Measurements from ENCODE around the gene DCTD.

DCTD gene

DNA sequence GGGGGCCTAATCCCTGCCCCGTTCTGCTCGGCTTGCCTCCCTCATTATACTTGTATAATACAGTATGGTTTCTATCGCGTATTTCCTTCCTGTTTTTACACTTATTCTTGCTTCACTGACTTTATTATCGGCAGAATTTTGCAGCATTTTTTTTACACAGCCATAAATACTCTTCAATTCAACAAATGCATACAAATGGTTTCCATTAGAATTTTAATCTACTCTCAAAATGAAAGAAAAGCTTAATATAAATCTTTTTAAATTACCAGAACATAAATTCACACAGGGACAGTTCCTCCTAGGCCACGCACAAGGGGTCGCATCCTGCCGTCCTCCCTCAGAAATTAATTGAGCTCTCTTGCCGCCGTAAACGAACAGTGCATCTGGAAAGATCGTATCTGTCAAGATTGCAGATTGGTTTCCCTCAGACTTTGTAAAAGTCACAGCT lies 42.9 kb downstream of the DCTD start:
- H3K4me3 ChIP-seq (ENCODE audit: low read depth, low read length), result no peak overlapping the region
- TF ChIP-seq, protein P1, sequence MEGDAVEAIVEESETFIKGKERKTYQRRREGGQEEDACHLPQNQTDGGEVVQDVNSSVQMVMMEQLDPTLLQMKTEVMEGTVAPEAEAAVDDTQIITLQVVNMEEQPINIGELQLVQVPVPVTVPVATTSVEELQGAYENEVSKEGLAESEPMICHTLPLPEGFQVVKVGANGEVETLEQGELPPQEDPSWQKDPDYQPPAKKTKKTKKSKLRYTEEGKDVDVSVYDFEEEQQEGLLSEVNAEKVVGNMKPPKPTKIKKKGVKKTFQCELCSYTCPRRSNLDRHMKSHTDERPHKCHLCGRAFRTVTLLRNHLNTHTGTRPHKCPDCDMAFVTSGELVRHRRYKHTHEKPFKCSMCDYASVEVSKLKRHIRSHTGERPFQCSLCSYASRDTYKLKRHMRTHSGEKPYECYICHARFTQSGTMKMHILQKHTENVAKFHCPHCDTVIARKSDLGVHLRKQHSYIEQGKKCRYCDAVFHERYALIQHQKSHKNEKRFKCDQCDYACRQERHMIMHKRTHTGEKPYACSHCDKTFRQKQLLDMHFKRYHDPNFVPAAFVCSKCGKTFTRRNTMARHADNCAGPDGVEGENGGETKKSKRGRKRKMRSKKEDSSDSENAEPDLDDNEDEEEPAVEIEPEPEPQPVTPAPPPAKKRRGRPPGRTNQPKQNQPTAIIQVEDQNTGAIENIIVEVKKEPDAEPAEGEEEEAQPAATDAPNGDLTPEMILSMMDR (IDR thresholded peaks at IDR 0.05; ENCODE audit: low read depth, low read length, missing control alignments), result no peak
- H3K36me3 ChIP-seq (replicated peaks), result no peaks in the 10 kb centered on the region
- DNase-seq, result no peak
- H3K27ac ChIP-seq, result no peak overlapping the region
- in situ Hi-C loops (cut with HindIII; ENCODE audit: low pct_ligation_motif_present, low sequenced_read_pairs), result no loop called here
- no peaks in the 10 kb centered on the region for H3K27me3 ChIP-seq (replicated peaks)

DNA sequence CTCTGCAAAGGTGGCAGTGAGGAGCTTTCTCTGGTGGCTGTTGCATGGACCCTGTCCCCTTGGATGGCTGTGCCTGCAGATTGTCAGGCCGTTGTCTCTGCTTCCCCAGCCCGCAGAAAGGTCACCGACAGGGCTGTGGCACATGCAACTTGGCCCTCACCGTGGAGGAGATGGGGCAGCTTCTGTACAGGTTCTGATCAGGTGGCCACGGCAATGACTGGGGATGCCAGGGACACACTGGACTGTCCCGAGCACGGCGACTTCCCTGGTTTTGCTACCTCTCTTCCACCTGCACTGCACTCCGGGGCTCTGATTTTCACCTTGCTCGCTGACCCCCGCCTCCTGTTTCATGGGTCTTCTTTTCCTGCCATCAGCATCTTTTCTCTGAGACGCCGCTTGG lies 43.5 kb downstream of the DCTD start:
- Histone ChIP-seq H3K4me3 (ENCODE audit: low read depth, low read length) (no peak overlapping the region), H3K27me3 (replicated peaks) (no peaks in the 10 kb centered on the region), H3K36me3 (replicated peaks) (no peaks in the 10 kb centered on the region), H3K27ac (no peak overlapping the region)
- TF ChIP-seq, protein P1 (IDR thresholded peaks at IDR 0.05; ENCODE audit: low read depth, low read length, missing control alignments), result no peak
- no peak for DNase-seq
- in situ Hi-C loops (cut with HindIII; ENCODE audit: low pct_ligation_motif_present, low sequenced_read_pairs), result no loop called here

DNA sequence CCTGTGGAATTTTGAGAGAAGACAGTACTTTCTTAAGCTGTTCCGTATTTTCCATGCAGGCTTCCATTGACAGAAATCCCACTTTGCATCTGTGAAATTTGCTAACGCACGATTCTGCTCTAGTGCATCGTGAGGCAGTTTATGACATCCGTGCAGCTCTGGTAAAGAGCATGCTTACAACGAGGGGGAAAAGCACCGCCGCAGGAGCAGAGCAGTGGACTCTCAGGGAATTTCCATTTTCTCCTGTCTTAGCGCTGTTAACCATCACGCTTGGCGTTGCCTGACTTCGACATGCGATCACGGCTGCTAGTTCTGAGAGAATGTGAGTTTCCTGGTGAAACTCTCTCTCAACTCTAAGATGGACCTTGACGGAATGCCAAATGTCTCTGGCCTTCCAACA lies 43.9 kb downstream of the DCTD start:
- Histone ChIP-seq H3K4me3 (ENCODE audit: low read depth, low read length) (no peak overlapping the region), H3K27ac (no peak overlapping the region), H3K27me3 (replicated peaks) (no peaks in the 10 kb centered on the region), H3K36me3 (replicated peaks) (no peaks in the 10 kb centered on the region)
- TF ChIP-seq, protein P1 (IDR thresholded peaks at IDR 0.05; ENCODE audit: low read depth, low read length, missing control alignments), result no peak
- in situ Hi-C loops (cut with HindIII; ENCODE audit: low pct_ligation_motif_present, low sequenced_read_pairs), result no loop called here
- DNase-seq, result no peak

DNA sequence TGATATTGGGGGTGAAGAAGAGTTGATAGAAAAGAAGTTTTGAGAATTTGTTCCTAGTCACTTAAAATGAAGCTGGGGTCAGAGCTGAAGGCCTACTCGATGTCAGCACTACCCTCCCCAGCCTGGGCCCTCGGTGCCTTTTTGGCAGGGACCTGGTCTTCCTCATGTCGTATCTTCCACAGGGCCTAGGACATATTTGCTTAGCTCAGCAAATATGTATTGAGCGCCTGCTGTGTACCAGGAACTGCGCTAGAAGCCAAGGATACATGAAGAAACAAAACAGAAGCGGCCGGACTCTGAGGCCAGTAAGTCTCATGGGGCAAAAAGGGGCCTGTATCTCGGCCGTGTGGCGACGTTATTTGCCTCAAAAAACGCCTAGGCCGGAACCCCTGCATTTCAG lies 44.3 kb downstream of the DCTD start:
- in situ Hi-C loops (cut with HindIII; ENCODE audit: low pct_ligation_motif_present, low sequenced_read_pairs), result no loop called here

DNA sequence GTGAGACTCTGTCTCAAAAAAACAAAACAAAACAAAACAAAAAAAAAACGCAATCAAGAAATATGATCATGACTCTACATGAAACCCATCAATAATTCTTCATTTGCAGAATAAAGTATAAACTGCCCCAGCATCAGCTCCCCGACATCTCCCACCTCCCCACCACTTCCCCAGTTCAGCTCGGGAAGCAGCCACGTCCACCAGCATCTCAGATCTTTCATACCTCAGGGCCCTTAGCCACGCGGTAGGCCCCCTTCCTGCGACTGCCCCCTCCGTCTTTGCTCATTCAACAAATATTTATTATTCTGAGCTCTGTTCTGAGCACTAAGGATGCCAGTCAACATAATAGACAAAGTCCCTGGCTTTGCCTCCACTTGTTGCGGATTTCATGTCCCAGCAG lies 45.6 kb downstream of the DCTD start:
- Histone ChIP-seq H3K4me3 (ENCODE audit: low read depth, low read length) (no peak overlapping the region), H3K36me3 (replicated peaks) (no peaks in the 10 kb centered on the region), H3K27ac (no peak overlapping the region), H3K27me3 (replicated peaks) (no peaks in the 10 kb centered on the region)
- TF ChIP-seq, protein P1 (IDR thresholded peaks at IDR 0.05; ENCODE audit: low read depth, low read length, missing control alignments), result no peak
- DNase-seq, result no peak
- in situ Hi-C loops (cut with HindIII; ENCODE audit: low pct_ligation_motif_present, low sequenced_read_pairs), result no loop called here

More for the DNA sequence above, 44.3 kb downstream of the DCTD start:
- Histone ChIP-seq H3K4me3 (ENCODE audit: low read depth, low read length) (no peak overlapping the region), H3K36me3 (replicated peaks) (no peaks in the 10 kb centered on the region), H3K27me3 (replicated peaks) (no peaks in the 10 kb centered on the region), H3K27ac (no peak overlapping the region)
- TF ChIP-seq, protein P1 (IDR thresholded peaks at IDR 0.05; ENCODE audit: low read depth, low read length, missing control alignments), result no peak
- DNase-seq, result no peak

DNA sequence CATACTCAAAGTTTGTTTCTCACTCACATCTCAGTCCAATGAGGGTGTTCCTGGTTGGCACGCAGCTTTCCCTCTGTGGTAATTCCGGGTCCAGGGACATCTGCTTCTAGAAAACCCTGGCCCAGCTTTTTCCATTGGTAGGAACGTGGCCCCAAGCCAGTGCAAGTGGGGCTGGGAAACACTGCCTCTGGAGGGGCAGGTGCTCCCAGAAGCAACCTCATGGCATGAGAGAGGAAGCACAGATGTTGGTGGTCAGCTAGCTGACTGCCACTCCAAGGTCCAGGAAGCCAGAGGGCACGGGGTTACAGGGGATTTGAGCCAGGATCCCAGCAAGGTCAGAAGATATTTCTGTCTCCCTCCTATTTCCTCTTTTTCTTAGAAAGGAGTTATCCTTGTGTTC lies 47.5 kb downstream of the DCTD start:
- Histone ChIP-seq H3K4me3 (ENCODE audit: low read depth, low read length) (no peak overlapping the region), H3K36me3 (replicated peaks) (no peaks in the 10 kb centered on the region), H3K27ac (no peak overlapping the region), H3K27me3 (replicated peaks) (no peaks in the 10 kb centered on the region)
- TF ChIP-seq, protein P1 (IDR thresholded peaks at IDR 0.05; ENCODE audit: low read depth, low read length, missing control alignments), result no peak
- in situ Hi-C loops (cut with HindIII; ENCODE audit: low pct_ligation_motif_present, low sequenced_read_pairs), result no loop called here
- DNase-seq, result no peak
